Measurements from ENCODE around the gene EWSR1.
"Not testable (repeated sequence)": the region's sequence is repeated elsewhere in the genome, so short reads cannot be mapped to it uniquely, and the experiment has no call there.

The EWSR1 gene

GRCh38 chr22:29267858-29268510 is at the start of gene EWSR1, which contains the start of gene RHBDD3:
EWSR1 (plus strand) TSS chr22:29268268; CDS start chr22:29268337, 69 bp downstream.
RHBDD3 (minus strand) TSS chr22:29267981; CDS start chr22:29265626, 2,355 bp downstream.
- DNase-seq (ENCODE audit: low spot score), result peak; percentile 97

GRCh38 chr22:29218758-29219408 is 49.2 kb upstream of the EWSR1 start:
- no peak for DNase-seq (ENCODE audit: low spot score)

- DNase-seq (ENCODE audit: low spot score), result not testable (repeated sequence)
Observed at GRCh38 chr22:29219409-29219782, 48.7 kb upstream of the EWSR1 start.

- DNase-seq (ENCODE audit: low spot score), result no peak
Observed at GRCh38 chr22:29219881-29220670, 48.0 kb upstream of the EWSR1 start.

- no peak for DNase-seq (ENCODE audit: low spot score)
Observed at GRCh38 chr22:29224121-29224858, 43.8 kb upstream of the EWSR1 start.

GRCh38 chr22:29224859-29225410 is 43.1 kb upstream of the EWSR1 start:
- DNase-seq (ENCODE audit: low spot score), result no peak

- DNase-seq (ENCODE audit: low spot score), result no peak
Observed at GRCh38 chr22:29225422-29226090, 42.5 kb upstream of the EWSR1 start.

GRCh38 chr22:29226351-29226981 is 41.6 kb upstream of the EWSR1 start:
- no peak for DNase-seq (ENCODE audit: low spot score)

GRCh38 chr22:29230972-29231875 is 36.8 kb upstream of the EWSR1 start:
- no peak for DNase-seq (ENCODE audit: low spot score)

GRCh38 chr22:29231971-29232959 is 35.8 kb upstream of the EWSR1 start:
- DNase-seq (ENCODE audit: low spot score), result no peak

GRCh38 chr22:29233277-29233877 is 34.7 kb upstream of the EWSR1 start:
- DNase-seq (ENCODE audit: low spot score), result no peak

GRCh38 chr22:29240481-29240880 is 27.6 kb upstream of the EWSR1 start:
- not testable (repeated sequence) for DNase-seq (ENCODE audit: low spot score)

- no peak for DNase-seq (ENCODE audit: low spot score)
Observed at GRCh38 chr22:29243874-29244446, 24.1 kb upstream of the EWSR1 start.

- no peak for DNase-seq (ENCODE audit: low spot score)
Observed at GRCh38 chr22:29244785-29245625, 23.1 kb upstream of the EWSR1 start.

GRCh38 chr22:29245626-29246385 is 22.3 kb upstream of the EWSR1 start:
- peak; percentile 50 for DNase-seq (ENCODE audit: low spot score)

GRCh38 chr22:29247891-29248290 is 20.2 kb upstream of the EWSR1 start:
- DNase-seq (ENCODE audit: low spot score), result not testable (repeated sequence)

All from LoVo (cell line).